ENCODE results near the gene PDCD11. TPM values are rescaled to one million over a fixed set of nuclear protein-coding genes. Genes with fewer than 3 reads are reported as not detected.

Gene PDCD11
- total RNA-seq, 6 experiments from 2014 or later, result 30.8 to 38.4 (median 32.1) TPM

- peaks cover 28% of the 10 kb centered on the region for H3K36me3 Mint-ChIP-seq (ENCODE audit: low read depth)
- no peak for DNase-seq
- no peak overlapping the region for H3K4me3 Mint-ChIP-seq
- H3K27ac Mint-ChIP-seq, result no peak overlapping the region
- H3K4me1 Mint-ChIP-seq (ENCODE audit: low read depth), result no peaks in the 10 kb centered on the region
- H3K9me3 Mint-ChIP-seq, result no peaks in the 10 kb centered on the region
- no peak for TF ChIP-seq CTCF (IDR thresholded peaks at IDR 0.05)
- no peaks in the 10 kb centered on the region for H3K27me3 Mint-ChIP-seq (ENCODE audit: insufficient read depth)
Measured at GRCh38 chr10:103429647-103430046, 33.2 kb downstream of the PDCD11 start.

- H3K36me3 Mint-ChIP-seq (ENCODE audit: low read depth), result peaks cover 21% of the 10 kb centered on the region; the same call in 1 of the 2 replicates
- no peaks in the 10 kb centered on the region for H3K4me1 Mint-ChIP-seq (ENCODE audit: low read depth)
- no peak overlapping the region for H3K4me3 Mint-ChIP-seq
- H3K9me3 Mint-ChIP-seq, result no peaks in the 10 kb centered on the region
- H3K27me3 Mint-ChIP-seq (ENCODE audit: insufficient read depth), result peaks cover 6% of the 10 kb centered on the region; the same call in 1 of the 2 replicates
- no peak for TF ChIP-seq CTCF (IDR thresholded peaks at IDR 0.05)
- DNase-seq, result no peak
- H3K27ac Mint-ChIP-seq, result no peak overlapping the region
Measured at GRCh38 chr10:103431902-103432301, 35.5 kb downstream of the PDCD11 start.

GRCh38 chr10:103433858-103434257, 37.4 kb downstream of the PDCD11 start:
- H3K9me3 Mint-ChIP-seq, result no peaks in the 10 kb centered on the region
- DNase-seq, result no peak
- no peaks in the 10 kb centered on the region for H3K4me1 Mint-ChIP-seq (ENCODE audit: low read depth)
- peaks cover 26% of the 10 kb centered on the region for H3K36me3 Mint-ChIP-seq (ENCODE audit: low read depth)
- peaks cover 6% of the 10 kb centered on the region; the same call in 1 of the 2 replicates for H3K27me3 Mint-ChIP-seq (ENCODE audit: insufficient read depth)
- H3K27ac Mint-ChIP-seq, result no peak overlapping the region
- no peak overlapping the region for H3K4me3 Mint-ChIP-seq
- no peak for TF ChIP-seq CTCF (IDR thresholded peaks at IDR 0.05)

GRCh38 chr10:103439776-103440175, 43.4 kb downstream of the PDCD11 start:
- no peaks in the 10 kb centered on the region for H3K9me3 Mint-ChIP-seq
- no peak for TF ChIP-seq CTCF (IDR thresholded peaks at IDR 0.05)
- no peak overlapping the region for H3K4me3 Mint-ChIP-seq
- DNase-seq, result no peak
- peaks cover 40% of the 10 kb centered on the region for H3K36me3 Mint-ChIP-seq (ENCODE audit: low read depth)
- H3K27me3 Mint-ChIP-seq (ENCODE audit: insufficient read depth), result peaks cover 6% of the 10 kb centered on the region
- peak overlapping the region; percentile 58; the same call in 1 of the 2 replicates for H3K27ac Mint-ChIP-seq
- peaks cover 21% of the 10 kb centered on the region for H3K4me1 Mint-ChIP-seq (ENCODE audit: low read depth)

GRCh38 chr10:103440416-103440815, 44.0 kb downstream of the PDCD11 start:
- Mint-ChIP-seq H3K4me3 (no peak overlapping the region), H3K36me3 (ENCODE audit: low read depth) (peaks cover 45% of the 10 kb centered on the region), H3K27ac (peak overlapping the region; percentile 58), H3K4me1 (ENCODE audit: low read depth) (peaks cover 27% of the 10 kb centered on the region), H3K9me3 (no peaks in the 10 kb centered on the region), H3K27me3 (ENCODE audit: insufficient read depth) (peaks cover 6% of the 10 kb centered on the region)
- DNase-seq, result no peak
- TF ChIP-seq CTCF (IDR thresholded peaks at IDR 0.05), result no peak

GRCh38 chr10:103441206-103441605, 44.8 kb downstream of the PDCD11 start:
- Mint-ChIP-seq H3K27me3 (ENCODE audit: insufficient read depth) (peaks cover 4% of the 10 kb centered on the region), H3K4me1 (ENCODE audit: low read depth) (peaks cover 35% of the 10 kb centered on the region), H3K27ac (peak overlapping the region; percentile 16; the same call in 1 of the 2 replicates), H3K4me3 (no peak overlapping the region), H3K9me3 (no peaks in the 10 kb centered on the region), H3K36me3 (ENCODE audit: low read depth) (peaks cover 49% of the 10 kb centered on the region)
- peak; percentile 11 for DNase-seq
- TF ChIP-seq CTCF (IDR thresholded peaks at IDR 0.05), result no peak

All from HFFc6 (cell line).